K562 (cell line): Measurements from ENCODE around the gene PRKAR2B. TPM values are rescaled to one million over a fixed set of nuclear protein-coding genes. Genes with fewer than 3 reads are reported as not detected.

Source experiments
- ATF7 ChIP-seq: fragments of 450-650 bp; IDR thresholded peaks from 2 replicates; pipeline ENCODE4 v1.7.1; 2014; ENCODE audit warnings: mild to moderate bottlenecking, moderate library complexity
- BCL6 ChIP-seq: fragments of 250-450 bp; sonication (Bioruptor Pico); IDR thresholded peaks from 2 replicates; pipeline ENCODE4 v1.4.0; 2020
- CHD4 ChIP-seq: fragments of 200-600 bp; sonication (generic); IDR thresholded peaks from 3 replicates; pipeline ENCODE4 v1.6.1; 2012; ENCODE audit warnings: low read depth, mild to moderate bottlenecking, mixed read lengths, low read length, inconsistent platforms; ENCODE audit not compliant: insufficient read depth, insufficient replicate concordance, poor library complexity, severe bottlenecking
- CREM ChIP-seq: IDR thresholded peaks from 2 replicates; pipeline ENCODE4 v1.6.1; 2014; ENCODE audit warnings: antibody characterized with exemption, low read depth
- FOXK1 ChIP-seq: sonication (generic); formaldehyde crosslinking; IDR thresholded peaks from 2 replicates; pipeline ENCODE4 v1.8.0; 2022; ENCODE audit warnings: missing genetic modification reagents, mild to moderate bottlenecking, borderline replicate concordance
- ILF3 ChIP-seq: fragments of 450-650 bp; IDR thresholded peaks from 2 replicates; pipeline ENCODE4 v1.6.1; 2018; ENCODE audit warnings: antibody characterized with exemption, mild to moderate bottlenecking, moderate library complexity, borderline replicate concordance
- KAT2B ChIP-seq: IDR thresholded peaks from one replicate; pipeline ENCODE4 v1.6.1; 2012; ENCODE audit warnings: low read depth, mild to moderate bottlenecking, control low read depth, inconsistent platforms, low read length, moderate library complexity
- KAT7 ChIP-seq: sonication (generic); formaldehyde crosslinking; IDR thresholded peaks from 2 replicates; pipeline ENCODE4 v1.8.0; 2022; ENCODE audit warnings: missing genetic modification reagents, mild to moderate bottlenecking, borderline replicate concordance
- MTA1 ChIP-seq: fragments of 450-650 bp; IDR thresholded peaks from 2 replicates; pipeline ENCODE4 v1.6.1; 2017; ENCODE audit warnings: borderline replicate concordance
- MYNN ChIP-seq, 2 experiments: sonication (generic); formaldehyde crosslinking in 1 of 2; IDR thresholded peaks; 2 replicates each; pipeline versions ENCODE4 v1.5.0 to v1.6.1; 2016 to 2020; ENCODE audit warnings: antibody characterized with exemption in 1 of 2, missing genetic modification reagents in 1 of 2
- NFE2L1 ChIP-seq: fragments of 450-650 bp; IDR thresholded peaks from 2 replicates; pipeline ENCODE4 v1.6.1; 2016; ENCODE audit warnings: missing genetic modification characterization, low read depth, mild to moderate bottlenecking, missing compliant biosample characterization, moderate library complexity, borderline replicate concordance
- PPARD ChIP-seq: fragments of 250-450 bp; sonication (Bioruptor Pico); IDR thresholded peaks from 2 replicates; pipeline ENCODE4 v1.8.0; 2022; ENCODE audit warnings: inconsistent platforms, mild to moderate bottlenecking, moderate library complexity
- PTTG1 ChIP-seq: fragments of 450-650 bp; IDR thresholded peaks from 2 replicates; pipeline ENCODE4 v1.6.1; 2016; ENCODE audit warnings: low read depth, mild to moderate bottlenecking, missing genetic modification characterization, missing compliant biosample characterization
- PYGO2 ChIP-seq: fragments of 450-650 bp; IDR thresholded peaks from 2 replicates; pipeline ENCODE4 v1.6.1; 2016; ENCODE audit warnings: mild to moderate bottlenecking, missing genetic modification characterization, moderate library complexity, missing compliant biosample characterization
- SIRT6 ChIP-seq: IDR thresholded peaks from one replicate; pipeline ENCODE4 v1.6.1; 2012; ENCODE audit warnings: low read depth, mild to moderate bottlenecking, control low read depth, inconsistent platforms, low read length, moderate library complexity
- SMC3 ChIP-seq: conservative IDR thresholded peaks from 2 replicates; pipeline ENCODE4 v1.6.1; 2011; ENCODE audit warnings: low read depth, low read length, improper control_type of control experiment; ENCODE audit not compliant: insufficient read depth
- TARDBP ChIP-seq: fragments of 450-650 bp; IDR thresholded peaks from 2 replicates; pipeline ENCODE4 v1.6.1; 2016
- ZNF140 ChIP-seq: fragments of 250-450 bp; sonication (Bioruptor Pico); IDR thresholded peaks from 2 replicates; pipeline ENCODE4 v1.8.0; 2021; ENCODE audit warnings: moderate library complexity, mild to moderate bottlenecking, inconsistent platforms
- ZNF644 ChIP-seq: fragments of 200-800 bp; sonication (Bioruptor generic); IDR thresholded peaks from 2 replicates; pipeline ENCODE4 v1.6.1; 2016; ENCODE audit warnings: low read depth, missing genetic modification characterization, missing compliant biosample characterization
- ZNF778 ChIP-seq: fragments of 450-650 bp; formaldehyde crosslinking; IDR thresholded peaks from 2 replicates; pipeline ENCODE4 v1.4.0; 2020; ENCODE audit warnings: mild to moderate bottlenecking, moderate library complexity
- ZNF830 ChIP-seq: fragments of 250-450 bp; sonication (Bioruptor Pico); IDR thresholded peaks from 2 replicates; pipeline ENCODE4 v1.5.0; 2021; ENCODE audit warnings: mild to moderate bottlenecking
- polyA plus RNA-seq, 8 experiments: library from polyadenylated mRNA; depleted of rRNA in 4 of 8; stranded (reverse) in 5 of 8; unstranded in 3 of 8; fragments of >200 nt; fragmentation: Nextera tagmentation in 2 of 8; fragmentation: Illumina TruSeq in 1 of 8; extraction: Ambion mirVana in 2 of 8; extraction: Trizol in 1 of 8; gene quantifications; 2 replicates each; pipeline versions ENCODE4 v1.2.1 to v1.2.3, GENCODE V29; 2011 to 2014; ENCODE audit warnings: inconsistent platforms in 1 of 8, missing spikeins in 1 of 8
- total RNA-seq, 7 experiments: library from RNA; depleted of rRNA in 6 of 7; stranded (reverse); fragments of >200 nt in 6 of 7; fragmentation: Illumina TruSeq in 2 of 7; extraction: Trizol in 2 of 7; gene quantifications; 2 replicates each; pipeline versions ENCODE4 v1.2.1 to v1.2.3, GENCODE V29; 2011 to 2021; ENCODE audit warnings: low replicate concordance in 1 of 7
- TF ChIP-seq, protein P1 (sequence below): fragments of 250-450 bp; sonication (Bioruptor Pico); IDR thresholded peaks from 2 replicates; pipeline ENCODE4 v1.4.0; 2020
- TF ChIP-seq, protein P2 (sequence below): fragments of 250-450 bp; sonication (Bioruptor Pico); IDR thresholded peaks from 2 replicates; pipeline ENCODE4 v1.5.0; 2021; ENCODE audit warnings: mild to moderate bottlenecking, moderate library complexity
- TF ChIP-seq, protein P3 (sequence below), 2 experiments: fragments of 450-650 bp; IDR thresholded peaks; 2 replicates each; pipeline ENCODE4 v1.6.1; 2016

Gene PRKAR2B
- total and polyA plus RNA-seq, 9 of the 15 experiments (the other 6 are each of a cell fraction or from before 2014, with no cell fraction given), result 59.0 to 173 (median 129) TPM

DNA sequence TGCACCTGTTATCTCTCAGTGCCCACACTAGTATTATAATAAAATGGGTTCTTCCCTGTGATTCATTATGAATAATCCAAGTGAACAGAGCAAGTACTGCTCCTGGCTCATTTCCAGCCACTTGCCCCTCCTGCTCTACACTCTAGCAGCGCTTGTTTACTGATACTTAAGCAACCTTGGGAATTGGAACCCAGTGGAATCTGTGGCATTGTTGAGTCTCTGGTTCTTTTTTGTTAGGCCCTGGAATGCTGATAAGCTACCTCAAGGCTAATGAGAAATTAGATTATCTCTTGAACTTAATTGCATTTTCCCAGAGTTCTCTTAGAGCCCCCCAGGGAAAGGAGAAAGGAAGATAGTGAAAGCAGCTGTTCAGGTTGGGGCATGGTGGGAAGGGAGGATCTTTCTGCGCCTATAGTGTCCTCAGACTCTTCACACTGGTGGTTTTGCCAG lies 34.0 kb downstream of the PRKAR2B start (continued):
- TF ChIP-seq CHD4, result no peak
- TF ChIP-seq, protein P1, sequence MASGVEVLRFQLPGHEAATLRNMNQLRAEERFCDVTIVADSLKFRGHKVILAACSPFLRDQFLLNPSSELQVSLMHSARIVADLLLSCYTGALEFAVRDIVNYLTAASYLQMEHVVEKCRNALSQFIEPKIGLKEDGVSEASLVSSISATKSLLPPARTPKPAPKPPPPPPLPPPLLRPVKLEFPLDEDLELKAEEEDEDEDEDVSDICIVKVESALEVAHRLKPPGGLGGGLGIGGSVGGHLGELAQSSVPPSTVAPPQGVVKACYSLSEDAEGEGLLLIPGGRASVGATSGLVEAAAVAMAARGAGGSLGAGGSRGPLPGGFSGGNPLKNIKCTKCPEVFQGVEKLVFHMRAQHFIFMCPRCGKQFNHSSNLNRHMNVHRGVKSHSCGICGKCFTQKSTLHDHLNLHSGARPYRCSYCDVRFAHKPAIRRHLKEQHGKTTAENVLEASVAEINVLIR (CRISPR knock-in tag), result no peak
- no peak for TF ChIP-seq ZNF644 (tag)
- no peak for TF ChIP-seq KAT2B
- peak; percentile 81; the same call in 1 of the 2 replicates for TF ChIP-seq ZNF830 (CRISPR knock-in tag)
- no peak for TF ChIP-seq PYGO2 (tag)
- TF ChIP-seq, protein P2, sequence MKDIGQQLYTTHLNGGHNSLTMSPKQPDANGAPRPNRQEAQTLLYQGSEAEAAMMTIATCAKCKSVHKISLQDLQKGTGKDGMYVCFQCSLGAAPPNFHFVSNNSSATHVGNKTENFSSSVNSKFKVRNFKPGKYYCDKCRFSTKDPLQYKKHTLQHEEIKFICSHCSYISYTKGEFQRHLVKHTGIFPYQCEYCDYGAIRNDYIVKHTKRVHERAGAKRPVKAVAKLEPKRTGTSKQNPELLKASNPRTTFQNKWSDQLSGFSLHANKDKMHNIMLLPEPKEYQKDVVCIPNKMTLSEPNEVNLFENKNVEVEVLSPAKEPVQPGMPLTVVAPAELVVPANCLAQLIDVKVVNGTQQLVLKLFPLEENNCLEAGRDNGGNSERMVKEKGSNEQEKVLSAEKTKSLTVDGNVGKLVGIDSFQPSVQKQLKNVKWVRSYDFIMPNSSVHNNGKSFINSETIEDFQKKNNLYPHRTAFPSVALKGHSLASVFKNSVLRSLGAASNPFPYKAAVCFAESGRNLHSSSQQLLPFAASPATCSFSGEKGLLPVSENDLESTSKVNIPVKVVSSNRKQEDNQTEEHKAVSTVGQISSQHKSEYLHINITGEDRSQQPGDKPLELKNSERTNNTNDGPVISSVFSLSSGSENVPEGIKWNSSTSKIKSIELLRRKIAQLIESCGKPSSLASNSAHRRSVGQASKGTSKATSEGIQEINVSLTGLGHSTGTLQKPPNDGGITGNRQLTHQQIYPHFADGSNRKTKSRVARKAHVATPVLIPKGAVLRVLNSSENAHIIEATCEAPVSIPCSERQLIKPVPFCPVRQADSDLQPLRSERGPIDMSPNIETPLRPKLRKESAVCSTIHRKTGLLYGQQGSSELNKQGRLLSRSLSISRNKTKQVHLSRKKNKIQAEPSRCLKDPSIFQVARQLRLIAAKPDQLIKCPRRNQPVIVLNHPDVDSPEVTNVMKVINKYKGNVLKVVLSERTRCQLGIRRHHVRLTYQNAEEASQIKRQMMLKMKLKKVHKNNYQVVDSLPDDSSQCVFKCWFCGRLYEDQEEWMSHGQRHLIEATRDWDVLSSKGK, result no peak
- TF ChIP-seq MTA1, result 0 out of 2 replicates have a peak, but pooled peaks have one; percentile 18
- TF ChIP-seq SMC3, result no peak
- TF ChIP-seq SIRT6, result no peak
- no peak for TF ChIP-seq CREM
- no peak for TF ChIP-seq PTTG1
- no peak for TF ChIP-seq ILF3
- no peak for TF ChIP-seq MYNN (IDR thresholded peaks at IDR 0.05)
- no peak for TF ChIP-seq MYNN (CRISPR knock-in tag; IDR thresholded peaks at IDR 0.05)
- no peak for TF ChIP-seq KAT7 (CRISPR knock-in tag)
- no peak for TF ChIP-seq TARDBP
- TF ChIP-seq ZNF140, result no peak
- TF ChIP-seq FOXK1, result 0 out of 2 replicates have a peak, but pooled peaks have one; percentile 32
- TF ChIP-seq NFE2L1 (tag), result no peak
- no peak for TF ChIP-seq ZNF778 (CRISPR knock-in tag)
- 0 out of 2 replicates have a peak, but pooled peaks have one; percentile 7 for TF ChIP-seq ATF7
- TF ChIP-seq, protein P3, sequence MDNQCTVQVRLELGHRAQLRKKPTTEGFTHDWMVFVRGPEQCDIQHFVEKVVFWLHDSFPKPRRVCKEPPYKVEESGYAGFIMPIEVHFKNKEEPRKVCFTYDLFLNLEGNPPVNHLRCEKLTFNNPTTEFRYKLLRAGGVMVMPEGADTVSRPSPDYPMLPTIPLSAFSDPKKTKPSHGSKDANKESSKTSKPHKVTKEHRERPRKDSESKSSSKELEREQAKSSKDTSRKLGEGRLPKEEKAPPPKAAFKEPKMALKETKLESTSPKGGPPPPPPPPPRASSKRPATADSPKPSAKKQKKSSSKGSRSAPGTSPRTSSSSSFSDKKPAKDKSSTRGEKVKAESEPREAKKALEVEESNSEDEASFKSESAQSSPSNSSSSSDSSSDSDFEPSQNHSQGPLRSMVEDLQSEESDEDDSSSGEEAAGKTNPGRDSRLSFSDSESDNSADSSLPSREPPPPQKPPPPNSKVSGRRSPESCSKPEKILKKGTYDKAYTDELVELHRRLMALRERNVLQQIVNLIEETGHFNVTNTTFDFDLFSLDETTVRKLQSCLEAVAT (IDR thresholded peaks at IDR 0.05), result no peak; a peak in 1 of 4 replicates
- no peak for TF ChIP-seq BCL6 (CRISPR knock-in tag)
- no peak for TF ChIP-seq PPARD (CRISPR knock-in tag)
